ENCODE data around the gene CCDC146. TPM values are rescaled to one million over a fixed set of nuclear protein-coding genes. Genes with fewer than 3 reads are reported as not detected.

Gene CCDC146
- total RNA-seq, 1 donor from 2014 or later = 6.1 TPM

GRCh38 chr7:77282897-77283296, 160.5 kb downstream of the CCDC146 start:
- no peak overlapping the region for H3K4me2 ChIP-seq
- H3K36me3 Mint-ChIP-seq = no peaks in the 10 kb centered on the region
- no peaks in the 10 kb centered on the region for H3K36me3 ChIP-seq
- no peak for TF ChIP-seq EZH2phosphoT487 (IDR thresholded peaks at IDR 0.05)
- no peak for TF ChIP-seq CTCF (IDR thresholded peaks at IDR 0.05)
- TF ChIP-seq EZH2 (IDR thresholded peaks at IDR 0.05) = no peak
- no peaks in the 10 kb centered on the region for H3K9me3 ChIP-seq (ENCODE audit: low read depth)
- H3K27me3 ChIP-seq = no peaks in the 10 kb centered on the region
- H3K9me3 Mint-ChIP-seq = no peaks in the 10 kb centered on the region
- no peak for DNase-seq (ENCODE audit: low spot score)
- H3K79me2 ChIP-seq (ENCODE audit: low read depth) = no peaks in the 10 kb centered on the region
- H3K4me1 Mint-ChIP-seq = peaks cover 8% of the 10 kb centered on the region
- no peaks in the 10 kb centered on the region for H3K27me3 Mint-ChIP-seq (ENCODE audit: insufficient read depth, low read depth)
- H2AFZ ChIP-seq (replicated peaks) = no peak overlapping the region
- H3K4me3 Mint-ChIP-seq = no peak overlapping the region
- no peaks in the 10 kb centered on the region for H3K4me1 ChIP-seq
- H3F3A ChIP-seq (ENCODE audit: low read depth) = no peaks in the 10 kb centered on the region
- H3K27ac Mint-ChIP-seq = no peak overlapping the region
- H3K9ac ChIP-seq = no peak overlapping the region
- H4K20me1 ChIP-seq (ENCODE audit: low read depth) = no peaks in the 10 kb centered on the region
- no peak overlapping the region for H3K27ac ChIP-seq
- no peak overlapping the region for H3K4me3 ChIP-seq

GRCh38 chr7:77284005-77284404, 161.6 kb downstream of the CCDC146 start:
- TF ChIP-seq EZH2 (IDR thresholded peaks at IDR 0.05) (no peak), CTCF (IDR thresholded peaks at IDR 0.05) (no peak), EZH2phosphoT487 (IDR thresholded peaks at IDR 0.05) (no peak)
- no peak overlapping the region for H2AFZ ChIP-seq (replicated peaks)
- no peaks in the 10 kb centered on the region for H3K36me3 ChIP-seq
- H3F3A ChIP-seq (ENCODE audit: low read depth) = no peaks in the 10 kb centered on the region
- H3K9me3 ChIP-seq (ENCODE audit: low read depth) = no peaks in the 10 kb centered on the region
- Mint-ChIP-seq H3K4me1 (peaks cover 8% of the 10 kb centered on the region), H3K27me3 (ENCODE audit: insufficient read depth, low read depth) (no peaks in the 10 kb centered on the region), H3K27ac (no peak overlapping the region), H3K4me3 (no peak overlapping the region), H3K36me3 (no peaks in the 10 kb centered on the region), H3K9me3 (no peaks in the 10 kb centered on the region)
- no peak overlapping the region for H3K4me3 ChIP-seq
- no peaks in the 10 kb centered on the region for H3K27me3 ChIP-seq
- H3K27ac ChIP-seq = no peak overlapping the region
- no peak overlapping the region for H3K9ac ChIP-seq
- no peak for DNase-seq (ENCODE audit: low spot score)
- no peak overlapping the region for H3K4me2 ChIP-seq
- H3K79me2 ChIP-seq (ENCODE audit: low read depth) = no peaks in the 10 kb centered on the region
- no peaks in the 10 kb centered on the region for H4K20me1 ChIP-seq (ENCODE audit: low read depth)
- H3K4me1 ChIP-seq = no peaks in the 10 kb centered on the region

GRCh38 chr7:77284616-77285015, 162.2 kb downstream of the CCDC146 start:
- peaks cover 8% of the 10 kb centered on the region for H3K4me1 Mint-ChIP-seq
- TF ChIP-seq EZH2 (IDR thresholded peaks at IDR 0.05) (no peak), CTCF (IDR thresholded peaks at IDR 0.05) (no peak), EZH2phosphoT487 (IDR thresholded peaks at IDR 0.05) (no peak)
- DNase-seq (ENCODE audit: low spot score) = no peak
- no peak overlapping the region for H3K27ac Mint-ChIP-seq
- H3K9me3 Mint-ChIP-seq = no peaks in the 10 kb centered on the region
- H3K36me3 Mint-ChIP-seq = no peaks in the 10 kb centered on the region
- Histone ChIP-seq H3K27me3 (no peaks in the 10 kb centered on the region), H3K9ac (no peak overlapping the region), H3K79me2 (ENCODE audit: low read depth) (no peaks in the 10 kb centered on the region), H3K27ac (no peak overlapping the region), H3K4me3 (no peak overlapping the region), H3K4me1 (no peaks in the 10 kb centered on the region), H3K9me3 (ENCODE audit: low read depth) (no peaks in the 10 kb centered on the region), H3K4me2 (no peak overlapping the region), H4K20me1 (ENCODE audit: low read depth) (no peaks in the 10 kb centered on the region), H3F3A (ENCODE audit: low read depth) (no peaks in the 10 kb centered on the region), H3K36me3 (no peaks in the 10 kb centered on the region), H2AFZ (replicated peaks) (no peak overlapping the region)
- H3K4me3 Mint-ChIP-seq = no peak overlapping the region
- no peaks in the 10 kb centered on the region for H3K27me3 Mint-ChIP-seq (ENCODE audit: insufficient read depth, low read depth)
